Measurements from ENCODE around the gene POMGNT2.
A peak's percentile ranks its signal among the peaks of the same experiment; 100 is the strongest.

Gene POMGNT2

GRCh38 chr3:43041517-43041916, 64.4 kb downstream of the POMGNT2 start:
- DNase-seq: no peak

DNA sequence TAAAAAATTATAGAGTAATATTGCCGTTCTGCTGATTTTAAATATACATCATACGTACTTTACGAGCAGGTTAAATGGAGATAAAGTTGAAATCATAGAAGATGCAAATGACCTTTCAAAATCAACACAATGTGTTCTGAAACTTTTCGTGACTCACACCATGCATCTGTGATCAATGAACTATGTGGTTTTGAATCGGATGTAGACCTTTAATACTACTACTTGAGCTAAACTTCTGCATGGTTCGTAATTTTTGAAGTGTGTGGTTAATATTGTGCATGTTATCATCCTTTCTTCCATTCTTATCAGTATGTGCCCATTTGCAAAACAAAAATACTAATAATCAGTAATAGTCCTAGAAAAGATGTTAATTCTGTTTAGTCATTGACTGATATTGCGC, 67.9 kb downstream of the POMGNT2 start:
- peak; percentile 38 for DNase-seq

DNA sequence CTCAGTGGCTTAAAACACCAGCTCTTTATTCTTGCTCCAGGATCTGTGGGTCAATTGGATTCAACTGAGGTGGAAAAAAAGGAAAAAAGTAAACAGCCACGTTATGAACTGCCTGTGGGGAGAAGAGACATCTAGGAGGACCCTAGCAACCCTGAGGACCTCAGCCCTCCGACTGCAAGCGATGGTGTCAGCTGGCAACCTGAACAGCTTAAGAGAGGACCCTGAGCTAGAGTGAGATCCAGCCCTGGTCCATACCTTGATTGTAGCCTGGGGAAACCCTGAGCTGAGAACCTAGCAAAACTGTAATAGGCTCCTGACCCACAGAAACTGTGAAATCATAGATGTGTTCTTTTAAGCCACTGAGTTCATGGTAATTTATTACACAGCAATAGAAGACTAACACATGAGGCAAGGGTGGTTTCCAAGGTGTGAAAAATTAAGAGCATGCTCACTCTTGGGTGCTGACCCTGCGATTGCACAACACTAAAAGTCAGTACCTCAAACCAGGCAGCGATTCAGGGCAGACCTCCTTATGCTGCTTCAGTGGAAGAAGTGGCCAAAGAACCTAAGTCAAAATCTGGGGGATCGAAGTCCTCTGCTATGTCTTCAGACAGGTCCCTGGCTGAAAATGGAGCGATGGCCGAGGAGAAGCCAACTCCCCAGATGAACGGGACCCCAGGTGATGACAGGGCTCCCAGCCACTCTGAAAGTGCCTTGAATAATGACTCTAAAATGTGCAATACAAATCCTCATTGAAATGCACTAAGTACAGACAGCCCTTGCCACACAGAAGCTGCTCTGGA, 69.1 kb downstream of the POMGNT2 start:
- no peak for DNase-seq

DNA sequence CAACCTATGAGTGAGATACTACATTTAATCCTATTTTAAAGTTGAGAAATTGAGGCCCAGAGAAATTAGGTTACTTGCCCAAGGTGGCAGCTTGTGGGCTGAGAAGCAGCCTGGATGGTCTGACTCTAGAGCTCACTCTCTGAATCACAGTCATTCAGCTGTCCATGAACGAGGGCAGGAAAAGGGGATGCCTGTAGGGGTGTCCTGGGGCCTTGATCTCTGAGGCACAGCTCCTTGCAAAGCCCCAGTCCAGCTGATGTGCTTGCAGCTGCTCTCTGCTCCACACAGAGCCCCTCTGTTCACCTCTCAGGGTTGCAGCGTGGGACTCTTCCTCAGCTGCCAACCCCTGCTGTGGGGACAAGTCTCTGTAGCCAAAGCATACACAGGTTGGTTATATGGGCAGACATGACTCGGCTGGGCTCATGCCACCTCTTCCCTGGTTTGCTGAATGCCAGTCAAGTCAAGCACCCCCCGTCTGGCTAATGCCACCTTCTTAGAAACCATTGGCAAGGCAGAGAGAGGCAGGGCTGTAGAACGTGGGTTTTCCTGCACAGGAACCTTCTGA, 70.0 kb downstream of the POMGNT2 start:
- DNase-seq: no peak

- no peak for DNase-seq
Observed at GRCh38 chr3:43034911-43035310, 71.0 kb downstream of the POMGNT2 start.

GRCh38 chr3:43034200-43034599, 71.7 kb downstream of the POMGNT2 start:
- no peak for DNase-seq

GRCh38 chr3:43032646-43033628, 72.9 kb downstream of the POMGNT2 start:
- DNase-seq: no peak

DNA sequence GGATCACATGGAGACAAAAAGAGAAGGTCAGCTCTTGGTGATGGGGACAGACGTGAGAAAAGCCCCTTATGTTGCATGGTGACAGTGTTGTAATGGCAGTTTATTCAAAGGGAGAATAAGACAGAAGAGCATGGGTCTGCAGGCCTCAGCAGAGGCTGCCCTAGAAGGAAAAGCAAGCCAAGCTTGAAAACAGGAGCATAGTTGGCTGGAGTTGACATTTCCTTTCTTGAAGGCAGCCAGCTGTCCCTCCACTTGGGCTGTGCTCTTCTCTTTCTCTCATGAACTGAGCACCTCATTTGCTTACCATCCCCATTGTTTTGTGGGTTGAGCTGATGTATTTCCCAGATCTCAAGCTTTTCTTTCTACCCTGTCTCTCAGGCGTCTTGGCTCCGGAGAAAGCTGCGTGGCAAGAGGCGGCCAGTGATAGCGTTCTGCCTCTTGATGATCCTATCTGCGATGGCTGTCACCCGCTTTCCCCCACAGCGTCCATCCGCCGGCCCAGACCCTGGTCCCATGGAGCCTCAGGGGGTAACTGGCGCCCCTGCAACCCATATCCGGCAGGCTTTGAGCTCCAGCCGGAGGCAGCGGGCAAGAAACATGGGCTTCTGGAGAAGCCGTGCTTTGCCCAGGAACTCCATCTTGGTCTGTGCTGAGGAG, 73.9 kb downstream of the POMGNT2 start:
- DNase-seq: no peak

DNA sequence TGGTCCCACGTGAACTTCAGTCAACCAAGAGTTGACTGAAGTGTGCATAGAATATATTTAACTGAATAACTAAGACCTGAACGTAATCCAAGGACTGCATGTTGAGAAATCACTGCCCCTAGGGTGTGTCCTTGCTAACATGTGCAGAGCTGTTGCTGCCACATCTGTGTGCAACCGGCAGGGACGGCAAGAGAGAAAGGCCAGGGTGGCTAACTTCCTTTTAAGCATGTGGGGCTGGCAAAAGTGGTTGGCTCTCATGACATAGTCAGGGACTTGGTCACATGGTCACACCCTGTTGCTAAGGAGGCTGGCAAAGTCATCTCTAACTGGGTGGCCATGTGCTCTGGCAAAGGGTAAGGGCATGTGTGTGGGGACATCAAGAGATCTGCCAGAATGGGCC, 74.4 kb downstream of the POMGNT2 start:
- no peak for DNase-seq

DNA sequence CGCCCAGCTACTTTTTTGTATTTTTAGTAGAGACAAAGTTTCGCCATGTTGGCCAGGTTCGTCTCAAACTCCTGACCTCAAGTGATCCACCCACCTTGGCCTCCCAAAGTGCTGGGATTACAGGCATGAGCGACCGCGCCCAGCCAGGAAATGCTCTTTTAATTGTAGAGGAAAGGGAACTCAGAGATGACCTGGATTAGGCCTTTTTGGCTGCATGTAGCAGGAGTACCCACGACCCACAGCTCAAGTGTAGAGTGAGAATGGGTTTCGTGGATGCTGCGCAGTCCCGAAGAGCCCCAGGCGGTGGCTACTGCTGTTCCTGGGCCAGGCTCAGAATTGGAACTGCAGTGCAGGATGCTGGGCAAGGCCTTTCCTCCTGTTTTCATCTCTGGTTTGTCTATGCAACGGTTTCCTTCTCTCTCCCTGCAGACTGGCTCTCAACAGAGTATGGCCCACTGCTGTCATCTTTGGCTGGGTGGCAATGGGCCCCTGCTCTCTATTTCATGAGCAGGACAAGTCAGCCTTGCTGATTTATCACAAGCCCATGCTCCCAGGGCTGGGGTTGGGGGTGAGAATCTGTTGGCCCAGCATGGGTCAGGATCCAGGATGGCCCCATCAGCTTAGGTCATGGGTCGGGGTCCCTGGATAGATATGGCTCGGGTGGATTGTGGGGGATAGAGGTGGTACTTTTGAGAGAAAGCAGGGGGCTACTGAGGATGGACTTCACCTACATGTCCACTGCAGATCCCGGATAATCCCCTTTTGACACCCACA, 75.5 kb downstream of the POMGNT2 start:
- DNase-seq: no peak
